SU-DHL-6 (cell line): Measurements from ENCODE around the gene CNN2.

Experiments
- H2AFZ ChIP-seq: fragments of 200-600 bp; sonication (generic); 2 replicates; pipeline ENCODE4 v1.6.1; 2014; ENCODE audit warnings: low read depth, mild to moderate bottlenecking, moderate library complexity, mixed read lengths, antibody characterized with exemption, low read length; ENCODE audit not compliant: severe bottlenecking
- H3F3A ChIP-seq: fragments of 200-600 bp; shearing (Covaris generic); 2 replicates; pipeline ENCODE4 v1.6.0; 2016; ENCODE audit warnings: antibody characterized with exemption, mild to moderate bottlenecking; ENCODE audit not compliant: insufficient read depth
- H3K27ac ChIP-seq: fragments of 200-600 bp; sonication (generic); 2 replicates; pipeline ENCODE4 v1.5.1; 2016; ENCODE audit warnings: low read depth, mild to moderate bottlenecking, low read length, moderate library complexity, mixed read lengths
- H3K27me3 ChIP-seq: fragments of 200-600 bp; sonication (generic), shearing (Covaris generic); 2 replicates; pipeline ENCODE4 v1.6.0; 2014; ENCODE audit warnings: mild to moderate bottlenecking, low read length
- H3K36me3 ChIP-seq: fragments of 200-600 bp; sonication (generic); 2 replicates; pipeline ENCODE4 v1.6.1; 2014; ENCODE audit warnings: mild to moderate bottlenecking, low read length, mixed read lengths
- H3K4me2 ChIP-seq: fragments of 300-600, 200-600 bp; shearing (Covaris generic), sonication (generic); 2 replicates; pipeline ENCODE4 v1.6.0; 2014; ENCODE audit warnings: low read length, low read depth, mild to moderate bottlenecking; ENCODE audit not compliant: poor library complexity, severe bottlenecking
- H3K4me3 ChIP-seq: fragments of 200-600 bp; sonication (generic); 2 replicates; pipeline ENCODE4 v1.5.1; 2014; ENCODE audit warnings: antibody characterized with exemption, low read length, mild to moderate bottlenecking, mixed read lengths; ENCODE audit not compliant: insufficient read depth, poor library complexity, severe bottlenecking
- H3K79me2 ChIP-seq: fragments of 200-600 bp; sonication (generic); 2 replicates; pipeline ENCODE4 v1.6.1; 2014; ENCODE audit warnings: mild to moderate bottlenecking, low read length, moderate library complexity; ENCODE audit not compliant: insufficient read depth
- H3K9ac ChIP-seq: fragments of 200-600 bp; sonication (generic); 2 replicates; pipeline ENCODE4 v1.7.0; 2014; ENCODE audit warnings: mild to moderate bottlenecking, low read length
- H3K9me2 ChIP-seq: fragments of 200-600 bp; sonication (generic); replicated peaks from 2 replicates; pipeline ENCODE4 v1.6.1; 2014; ENCODE audit warnings: low read length; ENCODE audit not compliant: insufficient read depth
- H3K9me3 ChIP-seq: fragments of 200-600 bp; sonication (generic); 2 replicates; pipeline ENCODE4 v1.6.1; 2014; ENCODE audit warnings: low read length, mixed read lengths; ENCODE audit not compliant: insufficient read depth
- H4K20me1 ChIP-seq: fragments of 200-600 bp; sonication (generic); 2 replicates; pipeline ENCODE4 v1.6.1; 2014; ENCODE audit warnings: low read depth, mild to moderate bottlenecking, antibody characterized with exemption, low read length, moderate library complexity, mixed read lengths
- EZH2phosphoT487 ChIP-seq: fragments of 200-600 bp; sonication (generic), shearing (Covaris generic); conservative IDR thresholded peaks from 2 replicates; pipeline ENCODE4 v1.6.1; 2018; ENCODE audit warnings: mild to moderate bottlenecking, antibody characterized with exemption, low read length, moderate library complexity, mixed read lengths
- TF ChIP-seq, protein P1 (sequence below): fragments of 200-600 bp; sonication (generic); IDR thresholded peaks from one replicate; pipeline ENCODE4 v1.5.1; 2017; ENCODE audit warnings: antibody characterized with exemption, mild to moderate bottlenecking, low read length, moderate library complexity; ENCODE audit not compliant: insufficient read depth, poor library complexity, severe bottlenecking

CNN2 gene

DNA sequence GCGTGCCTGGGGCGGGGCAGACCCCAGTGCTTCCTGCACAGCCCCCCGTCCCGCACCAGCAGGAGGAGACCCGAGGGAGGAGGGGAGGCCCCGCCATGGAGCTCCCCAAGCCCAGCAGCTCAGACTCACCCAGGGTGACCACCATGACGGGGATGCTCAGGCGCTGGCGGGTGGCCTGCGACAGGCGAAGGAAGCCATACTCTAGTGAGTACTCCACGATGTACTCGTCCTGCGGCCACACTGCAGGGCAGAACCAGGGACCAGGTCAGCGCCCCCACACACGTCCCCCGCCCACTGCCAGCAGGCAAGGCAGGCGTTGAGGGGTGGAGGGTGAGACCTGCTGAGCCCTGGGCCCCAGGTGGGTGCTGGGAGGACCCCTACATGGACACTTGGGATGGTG is 14.1 kb upstream of the CNN2 start:
- 0 out of 2 replicates have a peak, but pooled peaks cover 5% of the 10 kb centered on the region for H4K20me1 ChIP-seq
- H3K27ac ChIP-seq: no peak overlapping the region
- TF ChIP-seq, protein P1, sequence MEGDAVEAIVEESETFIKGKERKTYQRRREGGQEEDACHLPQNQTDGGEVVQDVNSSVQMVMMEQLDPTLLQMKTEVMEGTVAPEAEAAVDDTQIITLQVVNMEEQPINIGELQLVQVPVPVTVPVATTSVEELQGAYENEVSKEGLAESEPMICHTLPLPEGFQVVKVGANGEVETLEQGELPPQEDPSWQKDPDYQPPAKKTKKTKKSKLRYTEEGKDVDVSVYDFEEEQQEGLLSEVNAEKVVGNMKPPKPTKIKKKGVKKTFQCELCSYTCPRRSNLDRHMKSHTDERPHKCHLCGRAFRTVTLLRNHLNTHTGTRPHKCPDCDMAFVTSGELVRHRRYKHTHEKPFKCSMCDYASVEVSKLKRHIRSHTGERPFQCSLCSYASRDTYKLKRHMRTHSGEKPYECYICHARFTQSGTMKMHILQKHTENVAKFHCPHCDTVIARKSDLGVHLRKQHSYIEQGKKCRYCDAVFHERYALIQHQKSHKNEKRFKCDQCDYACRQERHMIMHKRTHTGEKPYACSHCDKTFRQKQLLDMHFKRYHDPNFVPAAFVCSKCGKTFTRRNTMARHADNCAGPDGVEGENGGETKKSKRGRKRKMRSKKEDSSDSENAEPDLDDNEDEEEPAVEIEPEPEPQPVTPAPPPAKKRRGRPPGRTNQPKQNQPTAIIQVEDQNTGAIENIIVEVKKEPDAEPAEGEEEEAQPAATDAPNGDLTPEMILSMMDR: no peak
- TF ChIP-seq EZH2phosphoT487: no peak
- no peak overlapping the region for H3K9ac ChIP-seq
- no peaks in the 10 kb centered on the region for H3F3A ChIP-seq
- H2AFZ ChIP-seq: no peak overlapping the region
- H3K79me2 ChIP-seq: peaks cover 29% of the 10 kb centered on the region
- H3K27me3 ChIP-seq: no peaks in the 10 kb centered on the region
- no peaks in the 10 kb centered on the region for H3K9me3 ChIP-seq
- H3K4me2 ChIP-seq: no peak overlapping the region
- no peaks in the 10 kb centered on the region for H3K9me2 ChIP-seq
- H3K36me3 ChIP-seq: no peaks in the 10 kb centered on the region
- no peak overlapping the region for H3K4me3 ChIP-seq

DNA sequence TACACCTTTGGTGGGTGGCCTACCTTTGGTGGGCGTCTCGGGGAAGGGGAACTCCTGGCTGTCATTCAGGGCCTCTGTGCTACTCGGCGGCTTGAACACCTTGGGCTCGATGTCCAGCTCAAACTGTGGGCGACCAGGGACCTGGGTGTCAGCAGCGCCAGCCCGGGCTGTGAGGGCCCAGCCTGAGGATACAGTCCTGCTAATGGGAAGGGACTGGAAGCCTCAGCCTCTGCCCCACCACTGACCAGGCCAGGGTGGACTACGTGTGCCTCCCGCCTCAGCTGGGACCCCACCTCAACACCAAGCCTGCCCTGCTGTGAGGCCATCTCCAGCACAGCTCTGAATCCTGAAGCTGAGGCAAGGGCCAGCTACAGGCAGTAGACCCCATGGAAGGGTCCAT is 13.2 kb upstream of the CNN2 start:
- TF ChIP-seq, protein P1: no peak
- no peak for TF ChIP-seq EZH2phosphoT487
- Histone ChIP-seq H3K79me2 (peaks cover 37% of the 10 kb centered on the region), H4K20me1 (0 out of 2 replicates have a peak, but pooled peaks cover 5% of the 10 kb centered on the region)

DNA sequence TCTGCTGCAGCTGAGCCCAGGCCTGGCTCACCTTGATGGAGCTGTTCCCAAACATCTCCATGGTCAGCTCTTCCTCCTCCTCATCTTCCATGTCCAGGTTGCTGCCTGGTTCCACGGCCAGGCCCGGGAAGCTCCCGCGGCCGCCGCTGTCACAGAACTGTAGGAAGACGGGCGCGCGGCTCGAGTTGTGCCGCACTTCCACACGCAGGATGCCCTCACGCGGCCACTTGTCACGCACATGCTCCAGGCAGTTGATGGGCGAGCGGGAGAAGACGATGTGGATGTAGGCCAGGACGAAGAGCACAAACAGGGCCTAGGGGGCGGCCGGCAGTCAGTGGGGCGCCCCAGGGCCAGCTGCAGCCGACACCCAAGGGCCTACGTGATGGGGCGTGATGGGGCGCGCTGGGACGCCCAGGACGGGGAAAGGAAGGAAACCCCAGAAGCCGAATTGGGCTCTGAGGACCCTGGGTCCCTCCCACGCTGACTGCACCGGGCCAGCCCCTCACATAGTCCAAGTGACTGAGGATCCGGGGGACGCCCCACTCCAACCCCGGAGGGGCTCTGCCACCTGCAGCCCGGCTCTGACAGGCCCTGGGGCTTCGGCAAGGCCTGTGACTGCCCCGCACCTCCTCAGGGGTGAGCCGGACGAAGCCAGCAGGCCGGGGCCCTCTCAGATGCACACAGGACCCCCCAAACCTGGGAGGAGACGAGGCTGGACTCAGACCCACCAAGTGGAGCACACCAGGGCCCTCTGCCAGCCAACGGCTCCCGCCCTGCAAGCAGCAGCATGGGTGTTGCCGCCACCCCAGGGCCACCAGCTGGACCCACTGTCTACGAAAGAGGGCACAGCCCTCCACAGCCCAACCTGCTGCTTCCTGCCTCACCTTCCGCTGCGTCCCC is 12.0 kb upstream of the CNN2 start:
- Histone ChIP-seq H3K9me2 (no peaks in the 10 kb centered on the region), H3K27me3 (no peaks in the 10 kb centered on the region), H3K4me3 (no peak overlapping the region), H3K27ac (no peak overlapping the region), H4K20me1 (0 out of 2 replicates have a peak, but pooled peaks cover 5% of the 10 kb centered on the region), H3K4me2 (no peak overlapping the region), H3F3A (no peaks in the 10 kb centered on the region), H3K9ac (no peak overlapping the region), H3K79me2 (peaks cover 49% of the 10 kb centered on the region), H2AFZ (no peak overlapping the region), H3K36me3 (no peaks in the 10 kb centered on the region), H3K9me3 (no peaks in the 10 kb centered on the region)
- TF ChIP-seq EZH2phosphoT487: no peak
- TF ChIP-seq, protein P1: no peak

More for the DNA sequence above, 13.2 kb upstream of the CNN2 start:
- Histone ChIP-seq H2AFZ (no peak overlapping the region), H3F3A (no peaks in the 10 kb centered on the region), H3K4me3 (no peak overlapping the region), H3K9ac (no peak overlapping the region), H3K9me3 (no peaks in the 10 kb centered on the region), H3K27me3 (no peaks in the 10 kb centered on the region), H3K9me2 (no peaks in the 10 kb centered on the region), H3K27ac (no peak overlapping the region), H3K36me3 (no peaks in the 10 kb centered on the region), H3K4me2 (no peak overlapping the region)
